Ramos (cell line): ENCODE results near the gene SH2D5.

Experiments
- in situ Hi-C: fragments of 300-500 bp; cut with MboI; formaldehyde crosslinking; loops from one replicate; pipeline ENCODE4 v1.14.3; 2022; ENCODE audit warnings: low sequenced_read_pairs; ENCODE audit not compliant: unreplicated experiment

SH2D5 gene

DNA sequence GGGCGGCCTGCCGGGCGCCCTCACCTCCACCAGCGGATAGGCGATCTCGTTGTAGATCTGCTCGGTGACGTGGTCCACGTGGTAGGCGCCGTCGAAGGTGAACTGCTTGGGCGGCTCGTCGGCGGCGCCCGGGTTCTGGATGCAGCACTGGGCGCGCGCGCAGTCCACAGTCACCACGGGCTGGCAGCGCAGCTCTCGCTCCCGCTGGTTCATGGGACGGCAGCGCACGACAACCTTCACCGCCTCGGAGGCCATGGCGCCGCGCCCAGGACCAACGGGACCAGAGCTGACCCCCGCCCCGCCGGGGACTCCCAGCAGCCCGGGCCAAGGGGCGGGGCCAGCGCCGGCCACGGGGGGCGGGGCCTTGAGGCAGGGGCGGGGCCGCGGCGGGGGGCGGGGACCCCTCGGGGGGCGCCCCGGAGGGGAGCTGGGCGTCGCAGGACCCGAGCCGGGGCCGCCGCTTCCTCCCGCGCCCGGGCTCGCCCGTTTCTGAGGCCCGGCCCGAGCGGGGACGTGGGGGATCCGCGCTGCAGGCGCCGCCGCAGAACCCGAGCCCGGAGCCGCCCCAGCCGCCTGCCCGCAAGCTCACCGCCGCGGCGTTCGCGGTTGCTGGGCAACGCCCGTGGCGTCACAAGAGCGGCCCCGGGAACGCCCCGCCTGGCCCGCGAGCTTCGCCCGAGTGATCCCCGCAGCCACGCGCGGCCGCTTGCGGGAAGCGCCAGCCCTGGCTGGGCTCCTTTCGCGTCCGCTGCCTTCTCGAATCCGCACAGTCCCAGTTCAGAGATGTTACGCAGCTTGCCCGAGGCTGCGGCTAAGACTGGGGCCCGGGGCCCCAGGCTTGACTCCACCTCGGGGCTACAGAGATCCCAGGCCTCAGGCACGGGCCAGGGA, 14.8 kb downstream of the SH2D5 start, which contains the start of gene KIF17:
Gene KIF17 (minus strand): TSS at position 556 of the 891 bp plus-strand sequence. CDS start 301 bp downstream, at position 255.
- in situ Hi-C loops, result no loop called here

- in situ Hi-C loops, result no loop called here
These were observed 16.3 kb downstream of the SH2D5 start for GRCh38 chr1:20716232-20716631.

- in situ Hi-C loops, result no loop called here
These were observed 17.1 kb downstream of the SH2D5 start for GRCh38 chr1:20715406-20715805.

DNA sequence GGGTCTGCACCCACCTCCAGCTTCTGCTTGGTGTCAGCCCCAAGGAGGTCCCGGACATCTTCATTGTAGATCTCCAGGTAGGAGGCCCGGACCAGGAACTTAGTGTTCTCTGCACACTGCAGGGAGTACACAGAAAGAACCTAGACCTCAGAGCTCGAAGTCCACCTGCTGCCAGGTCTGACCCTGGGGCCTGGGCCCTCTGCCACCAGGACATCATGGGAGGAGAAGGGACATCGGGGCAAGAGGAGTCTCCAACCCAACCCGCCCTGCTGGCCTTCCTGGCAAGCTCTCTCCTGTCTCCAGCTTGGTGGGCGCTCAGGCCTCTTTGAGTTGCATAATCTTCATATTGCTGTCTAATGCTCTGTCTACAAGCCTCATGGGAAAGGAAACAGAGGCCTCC, 19.1 kb downstream of the SH2D5 start:
- in situ Hi-C loops, result no loop called here

DNA sequence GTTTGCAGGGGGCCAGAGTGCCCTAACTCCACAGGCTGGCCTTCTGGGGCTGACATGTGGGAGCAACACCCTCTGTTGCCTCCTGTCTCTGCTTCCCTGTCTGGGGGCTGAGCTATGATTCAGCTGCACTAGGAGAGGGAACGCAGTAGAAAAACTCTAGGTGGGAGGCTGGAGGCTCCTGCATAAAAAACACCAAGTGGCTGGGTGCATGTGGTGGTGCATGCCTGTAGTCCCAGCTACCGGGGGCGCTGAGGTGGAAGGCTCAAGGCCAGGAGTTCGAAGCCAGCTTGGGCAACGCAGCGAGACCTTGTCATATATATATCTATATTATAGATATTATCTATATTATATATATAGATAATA, 20.3 kb downstream of the SH2D5 start:
- in situ Hi-C loops, result no loop called here

DNA sequence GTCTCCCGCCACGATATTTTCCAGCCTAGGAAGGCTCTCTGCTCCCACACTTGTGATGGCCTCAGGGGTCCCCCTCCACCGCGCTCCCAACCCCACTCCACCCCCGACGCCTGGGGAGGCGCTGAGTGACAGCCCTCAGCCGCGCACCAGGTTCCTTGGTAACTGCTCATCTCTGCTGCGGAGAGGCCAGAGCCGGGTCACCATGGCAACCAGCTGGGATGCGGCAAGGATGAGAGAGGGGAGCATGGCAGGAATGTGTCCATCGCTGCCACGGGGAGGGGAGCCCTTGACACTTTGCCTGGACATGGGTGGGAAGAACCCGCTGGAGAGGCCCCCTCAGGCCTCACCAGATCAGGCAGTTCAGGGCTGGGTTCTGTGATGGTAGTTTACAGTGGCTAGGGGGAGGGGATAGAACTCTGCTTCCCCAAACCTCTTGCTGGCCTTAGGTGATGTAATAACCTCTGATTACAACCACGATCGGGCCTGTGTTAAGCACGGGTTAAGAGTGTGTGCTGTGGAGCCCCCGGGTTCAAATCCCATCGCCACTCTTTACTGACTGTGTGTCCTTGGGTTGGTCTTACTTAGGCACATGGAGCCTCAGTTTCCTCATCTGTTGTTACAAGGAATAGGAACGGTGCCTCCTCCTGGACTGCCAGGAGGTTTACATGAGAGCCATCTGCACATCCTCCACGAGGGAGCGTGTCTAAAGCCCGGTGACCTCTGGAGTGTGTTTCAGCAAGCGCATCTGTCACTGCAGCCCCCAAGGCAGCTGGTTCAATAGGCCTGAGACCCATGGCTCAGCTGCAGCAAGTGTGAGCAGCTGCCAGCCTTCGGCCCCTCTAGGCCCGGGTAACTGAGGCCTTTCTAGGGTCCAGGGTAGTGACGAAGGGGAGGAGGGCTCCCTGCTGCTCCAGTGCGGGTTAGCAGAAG, 21.0 kb downstream of the SH2D5 start:
- in situ Hi-C loops, result no loop called here

DNA sequence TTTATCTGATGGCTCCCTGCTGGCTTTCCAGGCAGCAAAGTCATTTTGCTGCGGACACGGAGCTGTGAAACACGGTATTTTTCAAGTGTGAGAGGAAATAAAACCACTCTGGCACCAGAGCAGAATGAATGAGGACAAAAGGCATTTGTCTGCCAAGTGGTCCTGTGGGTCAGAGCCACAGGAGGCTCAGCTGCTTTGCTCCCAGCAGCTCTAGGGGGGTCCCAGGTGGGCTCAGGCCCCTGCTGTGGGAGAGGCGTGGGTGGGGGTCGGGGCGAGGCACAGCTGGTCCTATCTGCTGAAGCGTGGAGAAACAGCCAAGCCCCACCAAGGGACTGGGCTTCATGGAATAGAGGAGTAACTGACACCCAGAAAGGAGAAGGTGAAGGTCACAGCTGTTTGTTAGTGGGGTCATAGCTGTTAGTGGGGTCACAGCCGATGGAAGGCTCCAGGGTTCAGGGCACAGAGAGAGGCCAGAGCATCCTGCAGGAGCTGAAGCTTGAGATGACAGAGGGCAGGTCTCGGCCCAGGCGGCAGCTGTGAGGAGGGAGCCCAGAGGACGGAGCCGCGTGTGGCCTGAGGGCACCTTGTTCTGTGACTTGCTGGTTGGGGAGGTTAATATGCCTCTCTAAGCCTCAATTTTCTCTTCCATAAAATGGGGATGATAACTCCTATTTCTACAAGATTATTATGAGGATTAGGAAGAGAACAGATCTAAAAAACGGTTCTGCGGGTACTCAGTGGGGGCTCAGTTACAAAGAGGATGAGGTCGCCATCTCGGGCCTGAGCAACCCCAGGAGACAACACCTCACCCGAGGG, 21.8 kb downstream of the SH2D5 start:
- in situ Hi-C loops, result no loop called here

- in situ Hi-C loops, result no loop called here
These were observed 22.6 kb downstream of the SH2D5 start for GRCh38 chr1:20709868-20710267.

- in situ Hi-C loops, result no loop called here
These were observed 23.6 kb downstream of the SH2D5 start for GRCh38 chr1:20708891-20709290.

DNA sequence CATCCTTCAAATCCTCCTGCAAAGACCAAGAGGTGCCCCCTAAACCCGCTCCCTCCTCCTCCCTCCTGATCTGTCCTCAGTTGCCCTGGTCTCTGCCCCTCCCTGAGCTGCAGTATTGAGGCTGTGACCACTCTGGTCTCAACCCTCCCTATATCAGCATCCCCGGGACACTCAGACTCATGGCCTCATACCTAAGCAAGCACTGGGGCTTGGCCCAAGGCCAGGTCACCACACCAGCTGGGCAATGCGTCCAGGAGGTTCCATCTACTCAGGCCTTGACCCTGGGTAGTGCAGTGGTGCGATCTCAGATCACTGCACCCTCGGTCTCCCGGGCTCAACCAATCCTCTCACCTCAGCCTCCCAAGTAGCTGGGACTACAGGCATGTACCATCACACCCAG, 24.4 kb downstream of the SH2D5 start:
- in situ Hi-C loops, result no loop called here

- in situ Hi-C loops, result no loop called here
These were observed 25.7 kb downstream of the SH2D5 start for GRCh38 chr1:20706841-20707240.

DNA sequence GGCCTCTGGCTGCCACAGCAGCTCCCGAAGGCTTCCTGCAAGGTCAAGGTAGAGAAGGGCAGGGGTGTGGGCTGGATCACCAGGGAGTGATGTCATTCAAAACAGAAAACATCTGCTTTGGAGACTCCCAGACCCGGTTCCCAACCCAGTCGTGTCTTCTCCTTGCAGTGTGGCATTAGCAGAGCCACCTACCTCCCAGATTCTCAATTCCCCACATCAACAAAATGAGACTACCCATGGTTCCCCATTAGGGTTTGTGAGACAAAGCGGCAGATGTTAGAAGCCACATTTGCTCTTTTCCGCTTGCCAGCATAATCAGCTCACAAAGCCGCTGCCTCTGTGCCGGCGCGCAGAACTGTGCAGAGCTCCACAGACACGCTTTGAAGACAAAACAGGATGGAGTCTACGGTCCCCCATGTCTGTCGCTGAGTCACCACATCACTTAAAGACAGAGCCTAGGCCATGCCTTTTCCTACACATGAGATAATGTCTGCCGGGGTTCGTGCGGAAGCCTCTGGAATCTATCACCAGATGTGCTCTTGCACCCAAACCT, 27.2 kb downstream of the SH2D5 start:
- in situ Hi-C loops, result no loop called here

DNA sequence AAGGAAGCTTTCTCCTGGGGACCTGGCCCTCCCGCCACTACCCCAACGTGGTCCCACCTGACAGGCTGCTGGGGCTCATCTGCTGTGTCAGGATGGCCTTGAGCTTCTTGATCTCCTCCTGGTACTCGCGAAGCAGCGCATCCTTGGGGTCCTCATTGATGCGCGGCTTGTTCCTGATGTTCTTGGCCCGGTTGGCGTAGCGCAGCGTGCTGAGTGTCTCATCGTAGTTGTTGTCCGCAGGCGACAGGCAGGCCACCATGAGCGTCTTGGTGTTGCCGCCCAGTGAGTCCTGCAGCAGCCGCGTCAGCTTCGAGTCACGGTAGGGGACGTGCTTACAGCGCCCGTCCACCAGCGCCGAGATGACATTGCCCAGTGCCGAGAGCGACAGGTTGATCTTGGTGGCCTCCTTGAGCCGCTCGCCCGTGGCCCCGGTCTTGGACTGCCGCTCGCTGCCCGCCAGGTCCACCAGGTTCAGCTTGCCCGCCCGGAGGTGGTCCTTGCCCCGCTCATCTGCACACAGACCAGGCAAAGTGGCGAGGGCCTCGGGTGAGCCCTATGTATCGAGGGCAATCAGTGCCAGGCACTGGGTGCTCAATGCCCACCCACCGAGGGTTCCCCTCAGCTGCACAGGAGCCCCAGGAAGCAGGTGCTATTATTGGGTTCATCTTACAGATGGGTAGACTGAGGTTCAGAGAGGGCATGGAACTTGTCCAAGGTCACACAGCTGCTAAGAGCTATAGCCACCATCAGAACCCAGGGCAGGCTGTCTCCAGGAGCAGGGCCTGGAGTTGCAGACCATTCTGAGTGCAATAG, 27.9 kb downstream of the SH2D5 start:
- in situ Hi-C loops, result no loop called here

GRCh38 chr1:20703124-20703756, 29.3 kb downstream of the SH2D5 start:
- in situ Hi-C loops, result no loop called here

DNA sequence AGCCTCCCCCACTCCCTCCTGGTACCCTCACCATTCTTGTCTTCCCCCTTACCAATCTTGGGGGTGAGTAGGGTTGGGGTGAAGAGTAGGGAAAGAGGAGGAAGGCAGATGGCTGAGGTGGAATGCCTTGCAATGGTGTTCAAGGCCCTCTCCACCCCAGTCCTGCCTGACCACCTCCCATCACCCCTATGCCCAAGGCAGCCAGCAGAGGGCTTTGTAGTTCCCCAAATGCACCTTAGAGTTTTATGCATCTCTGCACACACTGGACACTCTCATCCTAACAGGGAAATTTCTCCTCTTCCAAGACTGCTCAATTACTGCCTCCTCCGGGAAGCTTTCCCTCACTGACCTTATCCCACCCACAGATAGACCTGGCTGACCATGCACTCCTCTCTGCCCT, 30.1 kb downstream of the SH2D5 start:
- in situ Hi-C loops, result no loop called here

GRCh38 chr1:20701847-20702246, 30.7 kb downstream of the SH2D5 start:
- in situ Hi-C loops, result no loop called here

- in situ Hi-C loops, result no loop called here
These were observed 31.1 kb downstream of the SH2D5 start for GRCh38 chr1:20701446-20701845.

DNA sequence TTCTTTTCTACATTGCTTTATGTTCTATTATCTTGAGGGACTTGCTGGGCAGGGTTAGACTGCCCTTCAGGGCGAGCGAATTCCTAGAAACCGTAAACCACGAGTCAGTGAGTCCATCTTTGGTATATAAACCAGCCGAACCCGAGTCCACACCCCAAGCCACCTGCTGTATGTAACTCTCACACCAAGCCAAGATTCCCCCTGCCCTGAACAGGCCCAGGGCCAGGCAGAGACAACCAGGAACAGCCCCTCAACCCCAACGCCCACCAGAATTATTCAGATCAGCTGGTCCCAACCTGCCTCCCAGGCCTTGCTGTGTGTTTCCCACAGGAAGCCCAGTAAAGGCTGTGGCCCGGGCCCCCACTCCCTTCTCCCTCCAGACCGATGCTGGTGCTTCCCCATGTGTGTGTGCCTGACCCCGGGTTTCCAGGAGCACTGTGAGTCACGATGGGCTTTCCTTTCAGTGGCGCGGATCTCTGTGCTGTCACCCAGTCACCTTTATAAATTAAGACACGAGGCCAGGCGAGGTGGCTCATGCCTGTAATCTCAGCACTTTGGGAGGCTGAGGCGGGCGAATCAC, 31.8 kb downstream of the SH2D5 start:
- in situ Hi-C loops, result no loop called here
